Measurements from ENCODE around the gene DDX54. TPM values are rescaled to one million over a fixed set of nuclear protein-coding genes. Genes with fewer than 3 reads are reported as not detected.
A peak's percentile ranks its signal among the peaks of the same experiment; 100 is the strongest.

DDX54 gene
- total RNA-seq, 1 experiment from 2014 or later, result 83.0 TPM

DNA sequence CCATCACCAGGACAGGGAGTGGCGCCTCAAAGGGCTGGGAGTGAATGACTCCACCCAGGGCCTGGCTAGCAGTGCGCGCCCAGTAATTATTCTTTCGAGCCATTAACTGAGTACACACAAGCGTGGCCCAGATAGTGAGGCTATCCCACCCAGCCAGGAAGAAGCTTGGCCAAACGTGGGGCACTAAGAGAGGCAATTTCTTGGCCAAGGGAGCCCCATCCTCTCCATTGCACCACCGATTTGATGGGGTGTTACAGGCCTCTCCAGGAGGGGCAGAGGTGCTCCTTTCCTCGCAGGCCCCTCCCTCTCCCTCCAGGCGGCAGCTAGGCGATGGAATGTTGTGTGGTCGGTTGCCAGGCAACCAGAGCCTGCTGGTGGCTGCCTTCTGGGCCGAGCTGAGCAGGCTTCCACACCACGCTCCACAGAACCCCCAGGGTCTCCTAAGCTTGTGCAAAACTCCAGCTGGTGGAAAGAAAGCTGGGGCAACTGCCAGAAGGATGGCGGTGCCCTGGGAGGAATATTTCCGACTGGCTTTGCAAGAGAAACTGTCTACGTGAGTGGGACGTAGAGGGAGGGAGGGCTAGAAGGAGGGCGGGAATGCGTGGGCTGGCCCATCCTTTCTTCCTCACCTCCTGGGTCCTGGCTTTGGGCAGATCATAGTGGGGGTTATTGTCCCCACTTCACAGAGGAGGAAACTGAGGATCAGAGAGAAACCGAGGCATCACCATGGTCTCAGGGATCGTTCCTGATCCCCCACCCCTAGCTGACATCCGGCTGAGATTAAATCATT is 35.7 kb downstream of the DDX54 start, which contains the start of gene CFAP73:
CFAP73 (plus strand) TSS at position 364 of the 790 bp plus-strand sequence; CDS start at position 498, 134 bp downstream.
- Histone ChIP-seq H3K4ac (ENCODE audit: low read depth, low read length) (no peak within 1 kb of the TSS; the same call in 1 of the 2 replicates), H3T11ph (ENCODE audit: low read length) (no peak within 1 kb of the TSS), H3K4me1 (ENCODE audit: insufficient read depth, low read length) (peaks cover 5% of the 10 kb centered on the region; the same call in 1 of the 2 replicates), H4K5ac (ENCODE audit: insufficient read length, low read depth, low read length) (no peak within 1 kb of the TSS), H3K56ac (ENCODE audit: insufficient read length, low read depth, low read length) (no peak within 1 kb of the TSS), H2AK5ac (ENCODE audit: insufficient read length, low read length) (no peak within 1 kb of the TSS), H3K79me2 (ENCODE audit: insufficient read depth, low read length) (no peaks in the 10 kb centered on the region), H3K27me3 (ENCODE audit: insufficient read depth, low read length) (peaks cover 14% of the 10 kb centered on the region; the same call in 1 of the 2 replicates), H4K20me1 (ENCODE audit: control insufficient read depth, insufficient read depth, insufficient read length) (no peaks in the 10 kb centered on the region), H4K8ac (replicated peaks; ENCODE audit: insufficient read length, low read depth, low read length) (no peak within 1 kb of the TSS), H2AFZ (ENCODE audit: low read length) (no peak within 1 kb of the TSS), H2BK15ac (ENCODE audit: low read depth, low read length) (no peak within 1 kb of the TSS), H3K9me3 (ENCODE audit: control insufficient read depth, low read depth, low read length) (no peaks in the 10 kb centered on the region), H2BK12ac (ENCODE audit: insufficient read length, low read depth, low read length) (no peak within 1 kb of the TSS), H3K9ac (ENCODE audit: extremely low read depth, insufficient read length, low read length) (no peak within 1 kb of the TSS), H3K18ac (ENCODE audit: insufficient read length, low read depth, low read length) (peak within 1 kb of the TSS; percentile 80), H3K27ac (ENCODE audit: insufficient read length, low read depth, low read length) (no peak within 1 kb of the TSS), H2BK20ac (ENCODE audit: low read depth, low read length, poor library complexity, severe bottlenecking) (no peak within 1 kb of the TSS), H3K79me1 (ENCODE audit: insufficient read depth, low read depth, low read length, poor library complexity, severe bottlenecking) (no peaks in the 10 kb centered on the region), H4K91ac (ENCODE audit: insufficient read length, low read depth, low read length) (no peak within 1 kb of the TSS), H3K14ac (ENCODE audit: insufficient read depth, low read length) (peak within 1 kb of the TSS; percentile 70), H2BK5ac (ENCODE audit: insufficient read length, low read length) (no peak within 1 kb of the TSS), H3K23me2 (ENCODE audit: insufficient read length, low read depth, low read length, poor library complexity, severe bottlenecking) (peaks cover 11% of the 10 kb centered on the region), H3K4me2 (ENCODE audit: insufficient read depth, insufficient read length, low read length) (peak within 1 kb of the TSS; percentile 38), H3K23ac (ENCODE audit: insufficient read length, low read depth, low read length) (no peak within 1 kb of the TSS), H2BK120ac (ENCODE audit: low read depth, low read length, poor library complexity, severe bottlenecking) (no peak within 1 kb of the TSS)
- Mint-ChIP-seq H3K27me3 (ENCODE audit: low read depth) (peaks cover 51% of the 10 kb centered on the region), H3K4me1 (peaks cover 21 to 34% of the 10 kb centered on the region in 2 experiments), H3K27ac (peak within 1 kb of the TSS in 2 of 3 experiments; percentile 23 to 57; a peak in 3 of 7 replicates), H3K4me3 (peak within 1 kb of the TSS; percentile 12 to 58; a peak in 4 of 5 replicates), H3K36me3 (ENCODE audit: insufficient read depth in 1 of 3, low read depth in 3 of 3) (no peaks in the 10 kb centered on the region; a peak in 3 of 7 replicates), H3K9me3 (peaks cover 6% of the 10 kb centered on the region in 2 experiments; a peak in 4 of 5 replicates)
- peak; percentile 33; the same call in 1 of the 3 replicates for TF ChIP-seq CTCF (conservative IDR thresholded peaks at IDR 0.05)
- WGBS (ENCODE audit: extremely low coverage, insufficient read length, low lambda C conversion rate), result no CpG with 5 or more reads among the region's 22 CpGs
- DNase-seq, result peak; percentile 97
